Activated CD4-positive, alpha-beta T cell treated with anti-CD3 and anti-CD28 coated beads for 36 hours (primary cell): ENCODE data around the gene NPAS2. TPM values are rescaled to one million over a fixed set of nuclear protein-coding genes. Genes with fewer than 3 reads are reported as not detected.

Source experiments
- ATAC-seq: fragments of 200-7000 bp; cut with Tn5 transposase; one replicate; pipeline ENCODE4 v1.10.0; 2021; ENCODE audit warnings: mild to moderate bottlenecking, moderate library complexity
- CTCF ChIA-PET: fragments of 350-600 bp; sonication (Branson Sonifier 250); formaldehyde crosslinking; loops from one replicate; lab custom pipeline; 2021; ENCODE audit warnings: antibody characterized with exemption; lab: Charles Lee
- POLR2A ChIA-PET: fragments of 350-600 bp; sonication (Branson Sonifier 250); formaldehyde crosslinking; loops from one replicate; lab custom pipeline; 2021; ENCODE audit warnings: antibody characterized with exemption, inconsistent platforms; lab: Charles Lee
- DNase-seq: peaks from one replicate; pipeline ENCODE4 v3.0.0-alpha.2; 2020
- H3K27ac Mint-ChIP-seq: one replicate; pipeline ENCODE4 v1.8.0; 2021; ENCODE audit warnings: mixed read lengths
- H3K27me3 Mint-ChIP-seq: one replicate; pipeline ENCODE4 v1.8.0; 2021; ENCODE audit warnings: mixed read lengths
- H3K36me3 Mint-ChIP-seq: one replicate; pipeline ENCODE4 v1.8.0; 2021; ENCODE audit warnings: low read depth, mixed read lengths
- H3K4me1 Mint-ChIP-seq: one replicate; pipeline ENCODE4 v1.8.0; 2021; ENCODE audit warnings: mixed read lengths
- H3K4me3 Mint-ChIP-seq: one replicate; pipeline ENCODE4 v1.8.0; 2021; ENCODE audit warnings: mild to moderate bottlenecking, moderate library complexity, mixed read lengths
- H3K9me3 Mint-ChIP-seq: one replicate; pipeline ENCODE4 v1.8.0; 2021; ENCODE audit warnings: low read depth, mixed read lengths
- intact Hi-C, 2 experiments: fragments of 100-400 bp; cut with DNase I in 1 of 2; cut with micrococcal nuclease in 1 of 2; formaldehyde crosslinking; loops; one replicate each; pipeline versions ENCODE4 v1.14.2 to v1.15.1; 2022 to 2024; cut with DNase I, micrococcal nuclease
- total RNA-seq, 2 experiments: library from RNA; stranded (reverse); gene quantifications; one replicate each; pipeline ENCODE4 v1.2.3, GENCODE V29; 2021

The NPAS2 gene
- total RNA-seq, 2 experiments from 2014 or later: 7.7 to 12.0 TPM

DNA sequence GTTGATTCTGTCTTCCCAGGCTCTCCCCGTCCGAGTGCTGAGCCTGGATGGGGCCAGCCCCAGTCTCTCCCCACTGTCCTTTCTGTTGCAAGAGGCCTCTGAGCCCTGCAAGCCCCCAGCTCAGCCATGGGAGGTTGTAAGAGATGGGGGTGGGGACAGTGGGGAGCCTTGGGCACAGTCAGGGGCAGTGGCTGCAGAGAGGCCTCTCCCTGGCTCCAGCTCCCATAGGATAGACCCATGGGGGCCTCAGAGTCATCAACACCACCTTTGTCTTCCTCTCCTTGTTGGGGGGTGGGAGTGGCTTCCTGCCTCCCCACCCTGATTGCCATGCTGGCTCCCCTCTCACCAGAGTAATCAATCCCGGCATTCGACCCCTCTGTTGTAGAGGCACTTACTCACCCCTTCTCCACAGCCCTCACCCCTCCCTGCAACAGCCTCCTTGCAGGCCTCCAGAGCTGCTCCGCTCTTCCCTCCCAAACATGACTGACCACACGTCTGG lies 37.5 kb upstream of the NPAS2 start:
- POLR2A ChIA-PET: no interaction called here
- Mint-ChIP-seq H3K4me3 (no peak overlapping the region), H3K4me1 (no peaks in the 10 kb centered on the region), H3K27me3 (no peaks in the 10 kb centered on the region), H3K36me3 (no peaks in the 10 kb centered on the region), H3K9me3 (no peaks in the 10 kb centered on the region), H3K27ac (no peak overlapping the region)
- intact Hi-C loops: no loop called here
- ATAC-seq (no peak), DNase-seq (no peak)
- CTCF ChIA-PET: no interaction called here

DNA sequence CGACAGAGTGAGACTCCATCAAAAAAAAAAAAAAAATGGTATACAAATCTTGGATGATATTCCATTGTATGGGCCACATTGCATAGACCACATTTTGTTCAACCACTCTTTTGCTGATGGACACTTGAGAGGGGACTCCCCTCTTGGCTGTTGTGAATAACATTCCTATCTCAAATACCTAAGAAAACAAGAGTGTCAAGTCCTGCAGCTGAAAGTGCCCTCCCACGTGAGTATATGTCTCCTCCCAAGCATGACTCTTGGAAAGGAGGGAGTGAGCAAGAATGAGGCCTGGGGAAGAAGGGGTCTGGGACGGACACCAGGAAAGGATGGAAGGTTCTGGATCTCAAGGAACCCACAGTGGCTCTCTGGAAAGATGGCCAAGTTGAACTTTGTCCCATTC lies 36.0 kb upstream of the NPAS2 start:
- POLR2A ChIA-PET: no interaction called here
- H3K36me3 Mint-ChIP-seq: no peaks in the 10 kb centered on the region
- intact Hi-C loops: no loop called here

DNA sequence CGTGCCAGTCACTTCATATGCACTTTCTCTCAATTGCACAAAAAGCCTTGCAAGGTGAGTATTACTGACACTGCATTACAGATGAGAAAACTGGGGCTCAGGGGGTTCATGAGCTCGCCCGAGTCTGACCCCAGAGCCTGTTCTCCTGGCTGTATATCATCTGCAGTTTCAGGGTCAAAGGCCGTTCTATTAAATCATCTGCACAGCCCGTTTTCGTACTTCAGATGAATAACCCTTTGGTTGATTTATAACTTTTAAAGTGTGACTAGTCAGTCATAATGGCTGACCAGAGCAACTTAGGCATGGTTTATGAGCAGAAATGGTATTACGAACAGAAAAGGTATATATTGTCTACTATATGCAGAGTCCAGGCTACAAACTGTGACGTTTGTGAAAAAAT lies 35.3 kb upstream of the NPAS2 start:
- Mint-ChIP-seq H3K4me1 (no peaks in the 10 kb centered on the region), H3K36me3 (no peaks in the 10 kb centered on the region), H3K4me3 (no peak overlapping the region), H3K9me3 (no peaks in the 10 kb centered on the region), H3K27me3 (no peaks in the 10 kb centered on the region), H3K27ac (no peak overlapping the region)
- intact Hi-C loops: no loop called here
- CTCF ChIA-PET: no interaction called here
- ATAC-seq (no peak), DNase-seq (no peak)
- POLR2A ChIA-PET: no interaction called here

More for the DNA sequence above, 36.0 kb upstream of the NPAS2 start:
- ATAC-seq: no peak
- Mint-ChIP-seq H3K27me3 (no peaks in the 10 kb centered on the region), H3K4me1 (no peaks in the 10 kb centered on the region), H3K27ac (no peak overlapping the region), H3K4me3 (no peak overlapping the region), H3K9me3 (no peaks in the 10 kb centered on the region)
- no peak for DNase-seq
- CTCF ChIA-PET: no interaction called here

DNA sequence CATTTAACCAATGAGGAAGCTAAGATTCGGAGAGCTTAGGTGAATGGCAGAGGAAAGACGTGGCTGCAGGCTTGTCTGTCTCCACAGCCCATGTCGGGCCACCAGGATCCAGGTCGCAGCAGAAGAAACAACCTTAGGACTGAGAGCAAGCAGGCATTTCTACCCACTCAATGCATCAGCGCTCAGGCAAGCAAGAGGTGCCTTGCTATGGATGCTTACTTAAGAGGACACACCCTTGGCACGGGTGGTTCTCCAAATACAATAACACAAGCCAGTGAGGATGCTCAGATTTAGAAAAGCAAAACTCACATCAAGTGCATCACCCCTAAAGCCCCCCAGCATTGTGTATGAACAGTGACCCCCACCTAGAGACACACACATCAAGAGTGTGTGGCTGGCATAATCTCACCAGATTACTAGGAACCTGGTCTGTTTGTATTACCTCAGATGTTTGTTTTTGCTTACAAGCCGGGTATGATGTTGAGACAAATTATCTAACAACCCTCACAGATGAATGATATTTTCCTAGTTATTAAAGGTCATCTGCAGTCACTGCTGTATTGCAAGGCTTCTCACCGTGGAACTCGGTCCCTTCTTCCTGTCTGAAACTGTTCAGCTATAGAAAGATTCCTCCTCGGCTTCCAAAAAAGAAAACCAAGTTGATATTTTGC lies 34.2 kb upstream of the NPAS2 start:
- Mint-ChIP-seq H3K36me3 (no peaks in the 10 kb centered on the region), H3K4me3 (no peak overlapping the region), H3K27me3 (no peaks in the 10 kb centered on the region), H3K4me1 (no peaks in the 10 kb centered on the region), H3K27ac (no peak overlapping the region), H3K9me3 (no peaks in the 10 kb centered on the region)
- DNase-seq: no peak
- ChIA-PET CTCF (no interaction called here), POLR2A (no interaction called here)
- no peak for ATAC-seq
- intact Hi-C loops: no loop called here

DNA sequence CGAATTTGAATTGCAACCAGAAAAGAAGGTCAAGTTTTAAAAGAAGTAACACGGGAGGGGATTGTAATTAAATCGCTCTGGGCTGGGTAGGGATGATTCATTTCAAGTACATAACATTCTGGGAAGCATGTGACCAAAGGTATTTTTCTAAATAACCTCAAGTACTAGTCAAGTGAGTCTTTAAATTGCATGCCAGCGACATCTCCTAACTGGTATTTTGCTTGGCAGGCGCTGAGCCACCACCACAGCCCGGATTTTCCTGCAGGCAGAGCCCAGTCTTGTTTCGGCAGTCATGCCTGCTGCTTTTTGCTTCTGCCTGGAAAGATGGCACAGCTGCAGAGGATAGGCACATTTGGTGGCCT lies 33.7 kb upstream of the NPAS2 start:
- CTCF ChIA-PET: interaction anchor here (0.7 kb wide), 1 partner anchor 9 kb away, joined by 3 read pairs; no protein-coding TSS in a partner anchor
- H3K27ac Mint-ChIP-seq: no peak overlapping the region
- DNase-seq (no peak), ATAC-seq (no peak)
- POLR2A ChIA-PET: no interaction called here
- H3K36me3 Mint-ChIP-seq: no peaks in the 10 kb centered on the region
- H3K9me3 Mint-ChIP-seq: no peaks in the 10 kb centered on the region
- no peaks in the 10 kb centered on the region for H3K27me3 Mint-ChIP-seq
- no peaks in the 10 kb centered on the region for H3K4me1 Mint-ChIP-seq
- no peak overlapping the region for H3K4me3 Mint-ChIP-seq
- intact Hi-C loops: no loop called here

DNA sequence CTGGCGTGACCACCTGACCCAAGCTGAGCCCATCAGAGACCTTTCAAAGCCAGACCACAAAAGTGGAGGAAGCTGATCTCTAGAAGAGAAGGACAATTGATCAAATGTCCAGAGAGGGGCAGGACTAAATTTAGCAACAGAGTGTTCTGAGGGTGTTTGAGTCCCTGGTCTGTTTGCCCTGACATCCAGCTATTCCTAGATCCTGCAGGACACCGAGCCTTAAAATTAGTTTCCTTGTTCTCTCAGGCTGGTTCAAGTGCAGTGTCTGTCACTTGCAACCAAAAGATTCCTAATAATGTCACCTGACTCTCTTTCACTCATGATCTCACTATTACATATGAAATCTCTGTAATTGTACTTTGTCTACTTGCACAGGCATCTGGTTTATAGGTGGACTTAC lies 33.0 kb upstream of the NPAS2 start:
- no peak for DNase-seq
- no peaks in the 10 kb centered on the region for H3K36me3 Mint-ChIP-seq
- no peaks in the 10 kb centered on the region for H3K9me3 Mint-ChIP-seq
- H3K27me3 Mint-ChIP-seq: no peaks in the 10 kb centered on the region
- no peak overlapping the region for H3K27ac Mint-ChIP-seq
- ATAC-seq: no peak
- ChIA-PET CTCF (interaction anchor here (0.7 kb wide), 1 partner anchor 10 kb away, joined by 3 read pairs; no protein-coding TSS in a partner anchor), POLR2A (no interaction called here)
- no peaks in the 10 kb centered on the region for H3K4me1 Mint-ChIP-seq
- H3K4me3 Mint-ChIP-seq: no peak overlapping the region
- intact Hi-C loops: no loop called here

GRCh38 chr2:100789361-100789760 lies 30.6 kb upstream of the NPAS2 start:
- intact Hi-C loops: no loop called here
- H3K4me1 Mint-ChIP-seq: no peaks in the 10 kb centered on the region
- no peaks in the 10 kb centered on the region for H3K36me3 Mint-ChIP-seq
- CTCF ChIA-PET: no interaction called here
- no peaks in the 10 kb centered on the region for H3K9me3 Mint-ChIP-seq
- POLR2A ChIA-PET: no interaction called here
- no peaks in the 10 kb centered on the region for H3K27me3 Mint-ChIP-seq
- H3K4me3 Mint-ChIP-seq: no peak overlapping the region
- no peak for ATAC-seq
- no peak for DNase-seq
- no peak overlapping the region for H3K27ac Mint-ChIP-seq

DNA sequence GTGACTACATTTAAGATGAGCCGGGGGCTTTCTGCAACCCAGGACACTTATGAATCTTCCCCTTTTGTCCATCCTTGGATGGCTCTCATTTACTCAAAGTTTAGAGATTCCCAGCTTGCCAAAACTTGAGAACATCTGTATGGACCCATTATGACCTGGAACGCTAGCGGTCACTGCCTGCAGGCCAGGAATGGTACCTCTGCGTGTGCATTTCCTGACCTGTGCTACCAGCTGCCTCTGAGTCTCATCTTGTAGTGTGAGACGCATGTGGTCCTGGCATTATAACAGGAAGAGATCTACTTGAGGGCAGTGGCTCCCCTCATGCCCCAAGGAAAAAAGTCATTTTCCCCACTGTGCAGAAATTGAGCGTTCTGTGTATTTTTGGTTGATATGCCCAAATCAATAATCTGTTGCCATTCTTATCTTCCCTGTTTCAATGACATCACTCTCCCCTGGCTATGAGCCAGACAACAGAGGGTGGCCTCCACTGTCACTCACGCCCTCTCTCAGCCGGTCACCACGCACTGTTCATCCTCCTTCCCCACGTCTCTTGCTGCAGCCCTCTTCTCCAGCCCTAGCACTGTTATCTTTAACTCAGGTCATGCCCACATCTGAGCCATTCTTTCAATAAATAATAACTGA lies 28.5 kb upstream of the NPAS2 start:
- DNase-seq (no peak), ATAC-seq (no peak)
- POLR2A ChIA-PET: no interaction called here
- no peaks in the 10 kb centered on the region for H3K4me1 Mint-ChIP-seq
- CTCF ChIA-PET: no interaction called here
- H3K4me3 Mint-ChIP-seq: no peak overlapping the region
- no peaks in the 10 kb centered on the region for H3K36me3 Mint-ChIP-seq
- H3K27me3 Mint-ChIP-seq: no peaks in the 10 kb centered on the region
- no peaks in the 10 kb centered on the region for H3K9me3 Mint-ChIP-seq
- H3K27ac Mint-ChIP-seq: no peak overlapping the region
- intact Hi-C loops: no loop called here

DNA sequence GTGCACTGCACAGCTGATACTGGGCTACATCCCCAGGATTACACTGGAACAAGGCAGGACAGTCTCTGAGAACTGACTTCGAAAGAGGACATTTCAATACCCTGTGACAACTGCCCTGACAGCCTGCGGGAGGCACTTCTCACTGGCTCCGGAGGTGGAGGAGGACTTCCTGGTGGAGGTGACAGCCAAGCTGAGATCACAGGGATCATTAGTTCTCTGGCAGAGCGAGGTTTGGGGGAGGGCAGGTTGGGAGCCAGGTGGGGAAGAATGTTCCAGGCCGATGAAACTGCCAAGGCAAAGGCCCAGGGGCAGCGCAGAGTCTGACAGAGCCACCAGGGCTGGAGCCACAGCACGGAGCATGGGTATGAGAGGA lies 28.0 kb upstream of the NPAS2 start:
- no peak overlapping the region for H3K4me3 Mint-ChIP-seq
- DNase-seq (no peak), ATAC-seq (no peak)
- no peaks in the 10 kb centered on the region for H3K4me1 Mint-ChIP-seq
- intact Hi-C loops: no loop called here
- ChIA-PET POLR2A (no interaction called here), CTCF (no interaction called here)
- H3K9me3 Mint-ChIP-seq: no peaks in the 10 kb centered on the region
- no peaks in the 10 kb centered on the region for H3K27me3 Mint-ChIP-seq
- no peak overlapping the region for H3K27ac Mint-ChIP-seq
- no peaks in the 10 kb centered on the region for H3K36me3 Mint-ChIP-seq

DNA sequence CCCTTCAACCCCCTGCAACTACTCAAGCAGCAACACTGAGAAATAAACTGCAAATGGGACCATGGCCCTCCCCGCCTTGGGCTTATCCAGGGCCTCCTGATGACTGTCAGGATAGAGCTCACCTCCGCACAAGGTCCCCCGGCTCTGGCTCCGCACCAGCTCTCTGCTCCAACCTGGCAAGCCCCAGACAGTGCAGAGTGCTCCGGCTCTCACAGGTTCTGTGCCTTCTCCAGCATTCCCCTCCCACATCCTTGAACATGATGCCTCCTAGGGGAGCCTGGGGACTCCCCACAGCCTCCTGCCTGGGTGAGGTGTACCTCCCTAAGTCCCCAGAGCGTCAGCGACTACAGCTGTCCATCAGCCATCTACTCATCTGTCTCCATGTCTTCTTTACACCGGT lies 26.7 kb upstream of the NPAS2 start:
- H3K9me3 Mint-ChIP-seq: no peaks in the 10 kb centered on the region
- CTCF ChIA-PET: no interaction called here
- POLR2A ChIA-PET: no interaction called here
- H3K4me1 Mint-ChIP-seq: no peaks in the 10 kb centered on the region
- ATAC-seq: no peak
- no peak overlapping the region for H3K4me3 Mint-ChIP-seq
- no peak for DNase-seq
- H3K36me3 Mint-ChIP-seq: no peaks in the 10 kb centered on the region
- intact Hi-C loops: no loop called here
- no peaks in the 10 kb centered on the region for H3K27me3 Mint-ChIP-seq
- H3K27ac Mint-ChIP-seq: no peak overlapping the region

GRCh38 chr2:100793982-100794381 lies 26.0 kb upstream of the NPAS2 start:
- ChIA-PET CTCF (interaction anchor here (0.8 kb wide), 1 partner anchor 185 kb away, joined by 3 read pairs; no protein-coding TSS in a partner anchor), POLR2A (no interaction called here)
- ATAC-seq (no peak), DNase-seq (no peak)
- Mint-ChIP-seq H3K27me3 (no peaks in the 10 kb centered on the region), H3K9me3 (no peaks in the 10 kb centered on the region), H3K36me3 (no peaks in the 10 kb centered on the region), H3K4me1 (no peaks in the 10 kb centered on the region), H3K27ac (no peak overlapping the region), H3K4me3 (no peak overlapping the region)
- intact Hi-C loops: no loop called here

DNA sequence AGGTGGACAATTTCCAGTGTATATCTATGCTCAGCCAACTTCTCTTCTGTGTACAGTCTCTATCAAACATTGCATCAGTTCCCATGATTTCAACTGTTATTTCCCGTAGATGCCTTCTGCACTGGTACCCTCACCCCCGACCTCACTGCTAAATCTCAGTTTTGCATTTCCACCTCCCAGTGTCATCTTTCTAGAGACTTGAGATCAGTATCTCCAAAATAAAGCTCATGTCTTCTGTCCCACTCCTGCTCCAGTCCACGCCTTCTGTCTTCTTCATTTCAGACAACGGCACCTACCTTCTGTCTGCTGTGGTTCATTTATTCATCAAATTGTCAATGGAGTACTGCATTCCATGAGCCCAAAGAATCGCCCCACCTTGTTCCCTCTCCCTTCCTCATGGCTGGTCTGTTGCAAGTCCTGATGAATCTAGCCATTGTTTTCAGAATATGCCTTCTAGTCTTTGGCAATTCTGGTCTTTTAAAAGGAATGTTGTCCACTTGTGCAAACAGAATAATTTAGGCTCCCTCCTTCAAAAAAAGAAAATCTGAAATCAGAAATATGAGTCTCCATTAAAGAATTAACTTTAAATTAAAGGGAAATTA lies 23.3 kb upstream of the NPAS2 start:
- Mint-ChIP-seq H3K27ac (no peak overlapping the region), H3K27me3 (no peaks in the 10 kb centered on the region)
- CTCF ChIA-PET: no interaction called here

More for the DNA sequence above, 23.3 kb upstream of the NPAS2 start:
- Mint-ChIP-seq H3K4me1 (no peaks in the 10 kb centered on the region), H3K36me3 (no peaks in the 10 kb centered on the region), H3K9me3 (no peaks in the 10 kb centered on the region), H3K4me3 (no peak overlapping the region)
- ATAC-seq: no peak
- DNase-seq: no peak
- POLR2A ChIA-PET: no interaction called here
- intact Hi-C loops: no loop called here
